A549 (cell line): Measurements from ENCODE around the gene KCNH6. TPM values are rescaled to one million over a fixed set of nuclear protein-coding genes. Genes with fewer than 3 reads are reported as not detected.

ENCODE experiments used
- ATAC-seq, 2 experiments: fragments of 200-7000 bp in 1 of 2; fragments of >200 bp in 1 of 2; cut with Nextera tagmentation in 1 of 2; cut with Tn5 transposase in 1 of 2; 3 replicates each; pipeline versions ENCODE4 v1.8.0 to v1.9.1; 2018 to 2020; ENCODE audit warnings: mild to moderate bottlenecking in 1 of 2, moderate library complexity in 1 of 2
- CTCF ChIA-PET: fragments of 300-600 bp; sonication (Branson Sonifier 250); formaldehyde crosslinking; extraction: SDS; loops from one replicate; lab custom pipeline; 2021; ENCODE audit warnings: antibody characterized with exemption, inconsistent platforms; lab: Yijun Ruan, JAX
- POLR2A ChIA-PET: fragments of 350-600 bp; formaldehyde crosslinking; extraction: SDS; loops from one replicate; lab custom pipeline; 2021; ENCODE audit warnings: antibody characterized with exemption, inconsistent platforms; lab: Yijun Ruan, JAX
- DNase-seq, 2 experiments: peaks; one replicate each; pipeline versions ENCODE4 v3.0.0 to v3.0.0-alpha.2; 2011 to 2016; ENCODE audit warnings: low read depth in 1 of 2, low spot score in 1 of 2
- FAIRE-seq: peaks from 2 replicates; lab custom pipeline; 2011; peaks lifted over from hg19 to GRCh38; lab: Jason Lieb, UNC
- H3K27ac ChIP-seq, 2 experiments: fragments of >200 bp; sonication (Bioruptor Twin); formaldehyde crosslinking; 3 replicates each; pipeline ENCODE4 v1.5.1; 2016 to 2017
- H3K4me1 ChIP-seq: fragments of >200 bp; sonication (Bioruptor Twin); formaldehyde crosslinking; 3 replicates; pipeline ENCODE4 v1.6.1; 2016
- H3K4me2 ChIP-seq: fragments of >200 bp; sonication (Bioruptor Twin); formaldehyde crosslinking; 3 replicates; pipeline ENCODE4 v1.6.1; 2016
- H3K4me3 ChIP-seq: fragments of >200 bp; sonication (Bioruptor Twin); formaldehyde crosslinking; 3 replicates; pipeline ENCODE4 v1.5.1; 2016
- H3K9me3 ChIP-seq: fragments of >200 bp; sonication (Bioruptor Twin); formaldehyde crosslinking; 3 replicates; pipeline ENCODE4 v1.6.1; 2016
- CEBPB ChIP-seq, 2 experiments: fragments of >200 bp in 1 of 2; sonication (Bioruptor Twin) in 1 of 2; formaldehyde crosslinking in 1 of 2; IDR thresholded peaks; 2 replicates each; pipeline ENCODE4 v1.6.1; 2012 to 2016
- CHD2 ChIP-seq: fragments of 150-350 bp; IDR thresholded peaks from 2 replicates; pipeline ENCODE4 v1.6.1; 2014; ENCODE audit warnings: low read length; ENCODE audit not compliant: partially characterized antibody
- EHMT2 ChIP-seq: fragments of 200-600 bp; sonication (generic); IDR thresholded peaks from 2 replicates; pipeline ENCODE4 v1.6.1; 2016; ENCODE audit warnings: antibody characterized with exemption, low read depth, mild to moderate bottlenecking, moderate library complexity
- EP300 ChIP-seq, 2 experiments: fragments of >200 bp; sonication (Bioruptor Twin); formaldehyde crosslinking; IDR thresholded peaks; 2 replicates in 1 of 2; 3 replicates in 1 of 2; pipeline ENCODE4 v1.6.1; 2016 to 2017
- FOSB ChIP-seq: fragments of 250-450 bp; sonication (Bioruptor Pico); IDR thresholded peaks from 2 replicates; pipeline ENCODE4 v1.5.0; 2020; ENCODE audit warnings: mild to moderate bottlenecking, moderate library complexity
- FOSL2 ChIP-seq, 2 experiments: fragments of 450-650 bp in 1 of 2; fragments of >200 bp in 1 of 2; sonication (Bioruptor Twin) in 1 of 2; formaldehyde crosslinking; IDR thresholded peaks; 2 replicates each; pipeline versions ENCODE4 v1.5.0 to v1.6.1; 2016 to 2020; ENCODE audit warnings: mild to moderate bottlenecking in 1 of 2, moderate library complexity in 1 of 2
- HDAC2 ChIP-seq: fragments of 200-600 bp; sonication (generic); IDR thresholded peaks from 2 replicates; pipeline ENCODE4 v1.6.1; 2016
- MAZ ChIP-seq: fragments of 150-350 bp; IDR thresholded peaks from 2 replicates; pipeline ENCODE4 v1.6.1; 2014; ENCODE audit warnings: antibody characterized with exemption, low read depth, low read length, borderline replicate concordance
- MYC ChIP-seq: IDR thresholded peaks from 2 replicates; pipeline ENCODE4 v1.6.1; 2012; ENCODE audit warnings: mild to moderate bottlenecking, inconsistent platforms, low read length, improper control_type of control experiment, borderline replicate concordance
- NPAS2 ChIP-seq: fragments of 250-450 bp; sonication (Bioruptor Pico); IDR thresholded peaks from 2 replicates; pipeline ENCODE4 v1.8.0; 2022; ENCODE audit warnings: mild to moderate bottlenecking, moderate library complexity, borderline replicate concordance
- PHF8 ChIP-seq: fragments of 200-600 bp; sonication (generic); IDR thresholded peaks from 2 replicates; pipeline ENCODE4 v1.6.1; 2016; ENCODE audit warnings: low read depth, mild to moderate bottlenecking, antibody characterized with exemption, moderate library complexity, borderline replicate concordance
- POLR2AphosphoS2 ChIP-seq: conservative IDR thresholded peaks from 2 replicates; pipeline ENCODE4 v1.6.1; 2012; ENCODE audit warnings: low read length, improper control_type of control experiment, inconsistent platforms
- RAD21 ChIP-seq, 2 experiments: fragments of >200 bp in 1 of 2; sonication (Bioruptor Twin) in 1 of 2; formaldehyde crosslinking in 1 of 2; IDR thresholded peaks in 1 of 2; conservative IDR thresholded peaks in 1 of 2; 2 replicates in 1 of 2; 3 replicates in 1 of 2; pipeline ENCODE4 v1.6.1; 2012 to 2018; ENCODE audit warnings: inconsistent platforms in 1 of 2
- RCOR1 ChIP-seq: fragments of 150-350 bp; IDR thresholded peaks from 2 replicates; pipeline ENCODE4 v1.6.1; 2014; ENCODE audit warnings: antibody characterized with exemption, low read length, low read depth
- RFX5 ChIP-seq: fragments of 450-650 bp; IDR thresholded peaks from 2 replicates; pipeline ENCODE4 v1.7.1; 2014; ENCODE audit warnings: antibody characterized with exemption, mild to moderate bottlenecking, moderate library complexity
- SREBF2 ChIP-seq: fragments of 450-650 bp; IDR thresholded peaks from 2 replicates; pipeline ENCODE4 v1.6.1; 2014; ENCODE audit warnings: mild to moderate bottlenecking, moderate library complexity
- TFCP2L1 ChIP-seq: fragments of 250-450 bp; sonication (Bioruptor Pico); IDR thresholded peaks from 2 replicates; pipeline ENCODE4 v1.5.0; 2021; ENCODE audit warnings: mild to moderate bottlenecking
- ZC3H11A ChIP-seq: fragments of 450-650 bp; IDR thresholded peaks from 2 replicates; pipeline ENCODE4 v1.6.1; 2014; ENCODE audit warnings: antibody characterized with exemption, mild to moderate bottlenecking
- ZFP36 ChIP-seq: fragments of 450-650 bp; IDR thresholded peaks from 2 replicates; pipeline ENCODE4 v1.6.1; 2014; ENCODE audit warnings: borderline replicate concordance; ENCODE audit not compliant: partially characterized antibody
- ZNF302 ChIP-seq: fragments of 250-450 bp; sonication (Bioruptor Pico); IDR thresholded peaks from 2 replicates; pipeline ENCODE4 v1.9.0; 2021; ENCODE audit warnings: inconsistent platforms, mild to moderate bottlenecking, moderate library complexity
- WGBS: methylation state at CpG from one replicate; pipeline ENCODE4 v1.1.6; 2017; ENCODE audit errors: missing lambda C conversion rate; 5-methylcytosine and 5-hydroxymethylcytosine counted together
- polyA plus RNA-seq, 4 experiments: library from polyadenylated mRNA; depleted of rRNA in 3 of 4; stranded (reverse); fragments of >200 nt; fragmentation: RNase III in 1 of 4; extraction: RNeasy Plus Mini Kit Qiagen cat#74134 plus additional on column Dnase treatment in 1 of 4; gene quantifications; 2 replicates in 3 of 4; 3 replicates in 1 of 4; pipeline ENCODE4 v1.2.3, GENCODE V29; 2011 to 2017
- TF ChIP-seq, protein P1 (sequence below): fragments of 150-350 bp; IDR thresholded peaks from 2 replicates; pipeline ENCODE4 v1.6.1; 2014; ENCODE audit warnings: low read depth, mild to moderate bottlenecking, low read length
- TF ChIP-seq, protein P2 (sequence below): IDR thresholded peaks from 2 replicates; pipeline ENCODE4 v1.6.1; 2012
- TF ChIP-seq, protein P3 (sequence below): fragments of >200 bp; sonication (Bioruptor Twin); formaldehyde crosslinking; IDR thresholded peaks from 3 replicates; pipeline ENCODE4 v1.6.1; 2016
- TF ChIP-seq, protein P4 (sequence below): fragments of >200 bp; sonication (Bioruptor Twin); formaldehyde crosslinking; IDR thresholded peaks from 3 replicates; pipeline ENCODE4 v1.5.1; 2016

KCNH6 gene
- polyA plus RNA-seq, 2 of the 4 experiments (the other 2 are of a cell fraction): not detected

DNA sequence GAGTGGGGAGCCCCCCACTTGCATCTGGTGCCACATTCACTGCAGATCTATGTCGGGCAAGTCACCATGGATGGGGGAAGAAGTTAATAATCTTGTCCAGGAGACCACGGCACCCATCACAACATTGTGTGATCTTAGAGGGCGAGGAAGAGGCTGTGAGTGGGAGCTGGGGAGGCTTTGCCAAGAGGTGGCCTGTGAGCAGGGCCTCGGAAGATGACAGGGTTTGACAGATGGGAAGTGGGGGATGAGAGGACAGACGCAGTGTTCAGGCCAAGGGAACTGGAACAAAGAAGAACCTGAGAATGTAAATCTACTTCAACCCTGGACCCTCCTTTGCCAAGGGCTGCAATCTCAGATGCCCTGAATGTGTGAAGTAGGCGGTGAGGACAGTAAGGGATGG, 33.9 kb upstream of the KCNH6 start:
- TF ChIP-seq, protein P1, sequence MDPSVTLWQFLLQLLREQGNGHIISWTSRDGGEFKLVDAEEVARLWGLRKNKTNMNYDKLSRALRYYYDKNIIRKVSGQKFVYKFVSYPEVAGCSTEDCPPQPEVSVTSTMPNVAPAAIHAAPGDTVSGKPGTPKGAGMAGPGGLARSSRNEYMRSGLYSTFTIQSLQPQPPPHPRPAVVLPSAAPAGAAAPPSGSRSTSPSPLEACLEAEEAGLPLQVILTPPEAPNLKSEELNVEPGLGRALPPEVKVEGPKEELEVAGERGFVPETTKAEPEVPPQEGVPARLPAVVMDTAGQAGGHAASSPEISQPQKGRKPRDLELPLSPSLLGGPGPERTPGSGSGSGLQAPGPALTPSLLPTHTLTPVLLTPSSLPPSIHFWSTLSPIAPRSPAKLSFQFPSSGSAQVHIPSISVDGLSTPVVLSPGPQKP: no peak
- TF ChIP-seq EHMT2 (no peak), SREBF2 (no peak)
- ChIA-PET POLR2A (interaction anchor here (0.5 kb wide), 1 partner anchor 60 kb away, joined by 3 read pairs; no protein-coding TSS in a partner anchor), CTCF (interaction anchor here (5.2 kb wide), 1 partner anchor 11 kb away, joined by 35 read pairs; the partner anchor contains the start of gene ACE)
- H3K4me1 ChIP-seq: no peaks in the 10 kb centered on the region
- H3K4me3 ChIP-seq: no peak overlapping the region
- FAIRE-seq: no peak
- H3K9me3 ChIP-seq: no peaks in the 10 kb centered on the region
- ATAC-seq: no peak
- DNase-seq: no peak
- H3K4me2 ChIP-seq: no peak overlapping the region
- H3K27ac ChIP-seq: no peak overlapping the region
- WGBS: 60% methylated on average over 6 of the region's 6 CpGs

DNA sequence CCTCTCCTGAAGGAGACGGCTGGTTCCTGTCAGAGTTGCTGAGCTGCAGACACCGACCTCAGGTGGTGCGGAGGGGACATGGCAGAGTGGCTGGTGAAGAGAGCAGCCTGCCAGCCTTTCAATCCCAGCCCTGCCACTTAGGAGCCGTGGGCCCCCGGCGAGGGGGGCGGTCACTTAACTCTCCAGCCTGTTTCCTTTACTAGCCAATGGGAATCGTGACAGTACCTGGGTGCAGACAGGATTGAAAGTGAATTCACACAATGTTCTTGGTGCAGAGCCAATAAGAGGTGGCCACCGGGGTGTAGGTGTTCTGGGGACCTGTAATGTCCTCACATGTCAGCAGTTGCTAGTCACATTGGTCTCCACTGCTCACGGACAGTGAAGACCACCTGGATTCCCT, 32.8 kb upstream of the KCNH6 start:
- Histone ChIP-seq H3K27ac (no peak overlapping the region; a peak in 1 of 6 replicates), H3K9me3 (no peaks in the 10 kb centered on the region), H3K4me1 (no peaks in the 10 kb centered on the region), H3K4me2 (no peak overlapping the region), H3K4me3 (no peak overlapping the region)
- POLR2A ChIA-PET: no interaction called here
- DNase-seq: no peak
- no peak for FAIRE-seq
- 35% methylated on average over 10 of the region's 10 CpGs for WGBS
- TF ChIP-seq CEBPB (IDR thresholded peaks at IDR 0.05): no peak
- TF ChIP-seq RFX5: no peak
- no peak for TF ChIP-seq EP300 (IDR thresholded peaks at IDR 0.05)
- no peak for TF ChIP-seq ZC3H11A
- no peak for TF ChIP-seq POLR2AphosphoS2
- TF ChIP-seq, protein P2, sequence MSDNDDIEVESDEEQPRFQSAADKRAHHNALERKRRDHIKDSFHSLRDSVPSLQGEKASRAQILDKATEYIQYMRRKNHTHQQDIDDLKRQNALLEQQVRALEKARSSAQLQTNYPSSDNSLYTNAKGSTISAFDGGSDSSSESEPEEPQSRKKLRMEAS: no peak
- no peak for TF ChIP-seq CHD2
- no peak for TF ChIP-seq FOSB (CRISPR knock-in tag)
- TF ChIP-seq MAZ: no peak
- no peak for TF ChIP-seq NPAS2 (CRISPR knock-in tag)
- TF ChIP-seq RAD21 (conservative IDR thresholded peaks at IDR 0.05 in 1 of 2, IDR thresholded peaks at IDR 0.05 in 1 of 2): no peak
- peak in 1 of 2 experiments; percentile 15; a peak in 2 of 6 replicates for ATAC-seq
- CTCF ChIA-PET: interaction anchor here (1.1 to 5.2 kb wide), 2 partner anchors 10 to 12 kb away, joined by 3 to 35 read pairs; partner anchors contain the start of gene ACE

DNA sequence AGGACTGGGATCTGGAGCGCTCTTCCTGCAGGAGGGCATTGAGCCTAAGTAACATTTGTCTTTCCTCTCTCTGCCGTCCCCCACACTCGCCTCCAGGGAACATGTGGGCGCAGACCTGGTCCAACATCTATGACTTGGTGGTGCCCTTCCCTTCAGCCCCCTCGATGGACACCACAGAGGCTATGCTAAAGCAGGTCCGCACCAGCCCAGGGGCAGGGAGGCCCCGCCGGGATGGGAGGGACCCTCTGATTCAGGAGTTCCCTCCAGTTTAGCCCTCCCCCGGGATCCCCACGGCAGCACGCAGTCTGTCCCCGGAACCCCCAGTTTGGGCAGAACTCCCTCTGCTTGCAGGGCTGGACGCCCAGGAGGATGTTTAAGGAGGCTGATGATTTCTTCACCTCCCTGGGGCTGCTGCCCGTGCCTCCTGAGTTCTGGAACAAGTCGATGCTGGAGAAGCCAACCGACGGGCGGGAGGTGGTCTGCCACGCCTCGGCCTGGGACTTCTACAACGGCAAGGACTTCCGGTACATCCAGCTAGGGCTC, 32.2 kb upstream of the KCNH6 start:
- Histone ChIP-seq H3K9me3 (no peaks in the 10 kb centered on the region), H3K27ac (no peak overlapping the region; a peak in 1 of 6 replicates), H3K4me1 (no peaks in the 10 kb centered on the region), H3K4me2 (no peak overlapping the region), H3K4me3 (no peak overlapping the region)
- no peak for FAIRE-seq
- 63% methylated on average over 21 of the region's 22 CpGs for WGBS
- no peak for TF ChIP-seq RCOR1
- TF ChIP-seq, protein P3, sequence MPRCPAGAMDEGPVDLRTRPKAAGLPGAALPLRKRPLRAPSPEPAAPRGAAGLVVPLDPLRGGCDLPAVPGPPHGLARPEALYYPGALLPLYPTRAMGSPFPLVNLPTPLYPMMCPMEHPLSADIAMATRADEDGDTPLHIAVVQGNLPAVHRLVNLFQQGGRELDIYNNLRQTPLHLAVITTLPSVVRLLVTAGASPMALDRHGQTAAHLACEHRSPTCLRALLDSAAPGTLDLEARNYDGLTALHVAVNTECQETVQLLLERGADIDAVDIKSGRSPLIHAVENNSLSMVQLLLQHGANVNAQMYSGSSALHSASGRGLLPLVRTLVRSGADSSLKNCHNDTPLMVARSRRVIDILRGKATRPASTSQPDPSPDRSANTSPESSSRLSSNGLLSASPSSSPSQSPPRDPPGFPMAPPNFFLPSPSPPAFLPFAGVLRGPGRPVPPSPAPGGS: no peak
- no peak for DNase-seq
- ChIA-PET POLR2A (no interaction called here), CTCF (interaction anchor here (0.8 to 9.1 kb wide), 5 partner anchors 10 to 65 kb away, joined by 3 to 111 read pairs (median 11); partner anchors contain the start of gene ACE)
- no peak for ATAC-seq

DNA sequence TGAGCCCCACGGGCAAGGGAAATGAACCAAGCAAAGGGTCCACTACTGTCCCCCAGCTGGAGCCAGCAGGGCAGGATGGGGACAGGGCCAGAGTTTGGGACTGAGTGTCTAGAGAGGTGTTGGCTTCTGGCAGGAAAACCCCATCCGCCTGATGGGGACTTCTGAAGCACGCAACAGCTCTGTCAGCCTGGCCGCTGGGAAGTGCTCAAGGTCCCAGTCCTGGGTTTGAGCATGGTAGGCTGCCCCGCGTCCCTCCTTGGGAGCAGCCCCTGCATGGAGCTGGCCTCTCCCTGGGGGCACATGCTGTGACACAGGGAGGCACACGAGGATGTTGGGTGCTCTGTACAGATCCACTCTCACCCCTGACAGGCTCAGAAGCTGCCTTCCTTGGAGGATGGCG, 31.7 kb upstream of the KCNH6 start:
- ChIA-PET POLR2A (no interaction called here), CTCF (interaction anchor here (0.8 to 9.1 kb wide), 3 partner anchors 10 to 66 kb away, joined by 4 to 111 read pairs (median 11); no protein-coding TSS in a partner anchor)
- 53% methylated on average over 7 of the region's 8 CpGs for WGBS
- no peaks in the 10 kb centered on the region for H3K9me3 ChIP-seq
- H3K4me1 ChIP-seq: no peaks in the 10 kb centered on the region
- ATAC-seq: no peak
- H3K4me3 ChIP-seq: no peak overlapping the region
- no peak overlapping the region for H3K4me2 ChIP-seq
- TF ChIP-seq ZFP36: no peak
- no peak for TF ChIP-seq FOSL2 (IDR thresholded peaks at IDR 0.05)
- no peak for TF ChIP-seq FOSL2 (CRISPR knock-in tag; IDR thresholded peaks at IDR 0.05)
- no peak for TF ChIP-seq ZNF302 (CRISPR knock-in tag)
- no peak for TF ChIP-seq MYC
- no peak for TF ChIP-seq PHF8
- TF ChIP-seq HDAC2: no peak
- TF ChIP-seq, protein P4, sequence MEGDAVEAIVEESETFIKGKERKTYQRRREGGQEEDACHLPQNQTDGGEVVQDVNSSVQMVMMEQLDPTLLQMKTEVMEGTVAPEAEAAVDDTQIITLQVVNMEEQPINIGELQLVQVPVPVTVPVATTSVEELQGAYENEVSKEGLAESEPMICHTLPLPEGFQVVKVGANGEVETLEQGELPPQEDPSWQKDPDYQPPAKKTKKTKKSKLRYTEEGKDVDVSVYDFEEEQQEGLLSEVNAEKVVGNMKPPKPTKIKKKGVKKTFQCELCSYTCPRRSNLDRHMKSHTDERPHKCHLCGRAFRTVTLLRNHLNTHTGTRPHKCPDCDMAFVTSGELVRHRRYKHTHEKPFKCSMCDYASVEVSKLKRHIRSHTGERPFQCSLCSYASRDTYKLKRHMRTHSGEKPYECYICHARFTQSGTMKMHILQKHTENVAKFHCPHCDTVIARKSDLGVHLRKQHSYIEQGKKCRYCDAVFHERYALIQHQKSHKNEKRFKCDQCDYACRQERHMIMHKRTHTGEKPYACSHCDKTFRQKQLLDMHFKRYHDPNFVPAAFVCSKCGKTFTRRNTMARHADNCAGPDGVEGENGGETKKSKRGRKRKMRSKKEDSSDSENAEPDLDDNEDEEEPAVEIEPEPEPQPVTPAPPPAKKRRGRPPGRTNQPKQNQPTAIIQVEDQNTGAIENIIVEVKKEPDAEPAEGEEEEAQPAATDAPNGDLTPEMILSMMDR: no peak
- TF ChIP-seq, protein P1: no peak
- TF ChIP-seq EP300 (IDR thresholded peaks at IDR 0.05): no peak
- TF ChIP-seq MAZ: no peak
- no peak for TF ChIP-seq TFCP2L1 (CRISPR knock-in tag)
- no peak for DNase-seq
- FAIRE-seq: no peak
- no peak overlapping the region; a peak in 1 of 6 replicates for H3K27ac ChIP-seq
